SK-N-SH (cell line): ENCODE data around the gene ASIC4. TPM values are rescaled to one million over a fixed set of nuclear protein-coding genes. Genes with fewer than 3 reads are reported as not detected.

Source experiments
- CTCF ChIA-PET: fragments of 300-600, 350-600 bp; formaldehyde crosslinking; extraction: SDS; loops from one replicate; lab custom pipeline; 2021; lab: Yijun Ruan, JAX
- POLR2A ChIA-PET: fragments of 350-600 bp; sonication (Branson Sonifier 250); formaldehyde crosslinking; extraction: SDS; loops from one replicate; lab custom pipeline; 2020; ENCODE audit warnings: antibody characterized with exemption, inconsistent platforms; lab: Yijun Ruan, JAX
- DNase-seq: peaks from one replicate; pipeline ENCODE4 v3.0.0; 2012
- H2AFZ ChIP-seq: fragments of 200-600 bp; sonication (generic); 2 replicates; pipeline ENCODE4 v1.8.1; 2016; ENCODE audit warnings: antibody characterized with exemption, mild to moderate bottlenecking, low read depth
- H3F3A ChIP-seq: fragments of 200-600 bp; sonication (generic); replicated peaks from 2 replicates; pipeline ENCODE3; 2016; ENCODE audit warnings: antibody characterized with exemption, mild to moderate bottlenecking; ENCODE audit not compliant: insufficient read depth
- H3K27ac ChIP-seq, 2 experiments: fragments of 200-500 bp in 1 of 2; fragments of 200-600 bp in 1 of 2; sonication (Bioruptor generic) in 1 of 2; sonication (generic), shearing (Covaris generic) in 1 of 2; 2 replicates each; pipeline versions ENCODE4 v1.5.1 to v1.6.1; 2014 to 2016; ENCODE audit warnings: low read depth in 2 of 2, inconsistent platforms in 1 of 2, low read length in 1 of 2, mild to moderate bottlenecking in 1 of 2, mixed read lengths in 1 of 2
- H3K27me3 ChIP-seq: fragments of 200-600 bp; sonication (generic), shearing (Covaris generic); 2 replicates; pipeline ENCODE4 v1.6.1; 2016; ENCODE audit warnings: mixed run types; ENCODE audit not compliant: insufficient read depth
- H3K36me3 ChIP-seq, 2 experiments: fragments of 200-500 bp in 1 of 2; fragments of 200-600 bp in 1 of 2; sonication (Bioruptor generic) in 1 of 2; sonication (generic) in 1 of 2; replicated peaks in 1 of 2; 2 replicates each; pipeline versions ENCODE3 to v1.5.1; 2014 to 2016; ENCODE audit warnings: low read length in 1 of 2, mild to moderate bottlenecking in 1 of 2; ENCODE audit not compliant: insufficient read depth in 2 of 2, control insufficient read depth in 1 of 2
- H3K4me1 ChIP-seq, 2 experiments: fragments of 200-500 bp in 1 of 2; fragments of 200-600 bp in 1 of 2; sonication (Bioruptor generic) in 1 of 2; sonication (generic), shearing (Covaris generic) in 1 of 2; 2 replicates each; pipeline versions ENCODE4 v1.5.1 to v1.6.1; 2014 to 2016; ENCODE audit warnings: low read depth in 1 of 2, low read length in 1 of 2, mixed run types in 1 of 2; ENCODE audit not compliant: insufficient read depth in 2 of 2, control insufficient read depth in 1 of 2
- H3K4me2 ChIP-seq: fragments of 200-600 bp; sonication (generic), shearing (Covaris generic); 2 replicates; pipeline ENCODE4 v1.6.1; 2017; ENCODE audit warnings: mixed run types
- H3K4me3 ChIP-seq, 2 experiments: fragments of 200-500 bp in 1 of 2; fragments of 200-600 bp in 1 of 2; sonication (Bioruptor generic) in 1 of 2; sonication (generic), shearing (Covaris generic) in 1 of 2; 2 replicates each; pipeline versions ENCODE4 v1.5.1 to v1.8.1; 2014 to 2016; ENCODE audit warnings: low read depth in 2 of 2, inconsistent platforms in 1 of 2, low read length in 1 of 2, mild to moderate bottlenecking in 1 of 2, mixed read lengths in 1 of 2, moderate library complexity in 1 of 2
- H3K79me2 ChIP-seq: fragments of 200-600 bp; sonication (generic); 2 replicates; pipeline ENCODE4 v1.8.1; 2017; ENCODE audit warnings: mild to moderate bottlenecking; ENCODE audit not compliant: insufficient read depth
- H3K9ac ChIP-seq: fragments of 200-600 bp; sonication (generic); 2 replicates; pipeline ENCODE4 v1.6.1; 2017; ENCODE audit warnings: mixed run types
- H3K9me2 ChIP-seq: fragments of 200-600 bp; sonication (generic); 2 replicates; pipeline ENCODE4 v1.6.1; 2017; ENCODE audit warnings: mixed run types
- H3K9me3 ChIP-seq: fragments of 200-600 bp; sonication (generic); 2 replicates; pipeline ENCODE4 v1.6.1; 2017; ENCODE audit warnings: mixed run types, mild to moderate bottlenecking, moderate library complexity
- H4K20me1 ChIP-seq: fragments of 200-600 bp; sonication (generic); 2 replicates; pipeline ENCODE4 v1.6.1; 2017; ENCODE audit warnings: mild to moderate bottlenecking, mixed run types; ENCODE audit not compliant: insufficient read depth
- ELF1 ChIP-seq: IDR thresholded peaks from 2 replicates; pipeline ENCODE4 v1.4.0; 2012
- FOSL2 ChIP-seq: IDR thresholded peaks from 2 replicates; pipeline ENCODE4 v1.4.0; 2012; ENCODE audit warnings: low read depth, mild to moderate bottlenecking, moderate library complexity, borderline replicate concordance
- GATA2 ChIP-seq: sonication (generic); formaldehyde crosslinking; IDR thresholded peaks from 2 replicates; pipeline ENCODE4 v1.5.0; 2020; ENCODE audit warnings: mild to moderate bottlenecking, missing genetic modification reagents
- IRF3 ChIP-seq: fragments of 150-350 bp; IDR thresholded peaks from 2 replicates; pipeline ENCODE4 v1.6.1; 2016; ENCODE audit warnings: mild to moderate bottlenecking, low read depth, low read length
- MEF2A ChIP-seq: IDR thresholded peaks from 2 replicates; pipeline ENCODE4 v1.4.0; 2012; ENCODE audit warnings: low read depth, borderline replicate concordance
- NRF1 ChIP-seq: IDR thresholded peaks from 2 replicates; pipeline ENCODE4 v1.6.1; 2012; ENCODE audit warnings: low read depth, mild to moderate bottlenecking, low read length
- SIN3A ChIP-seq: IDR thresholded peaks from 2 replicates; pipeline ENCODE4 v1.6.1; 2012; ENCODE audit warnings: low read depth, mild to moderate bottlenecking, low read length, moderate library complexity, borderline replicate concordance
- SMC3 ChIP-seq: IDR thresholded peaks from 2 replicates; pipeline ENCODE4 v1.6.1; 2012; ENCODE audit warnings: low read depth, low read length, improper control_type of control experiment
- TAF1 ChIP-seq: IDR thresholded peaks from 2 replicates; pipeline ENCODE4 v1.6.1; 2012; ENCODE audit warnings: low read depth, mild to moderate bottlenecking, low read length, moderate library complexity, borderline replicate concordance
- TCF12 ChIP-seq: IDR thresholded peaks from 2 replicates; pipeline ENCODE4 v1.4.0; 2012
- TEAD4 ChIP-seq: IDR thresholded peaks from 2 replicates; pipeline ENCODE4 v1.4.0; 2012; ENCODE audit warnings: mild to moderate bottlenecking, borderline replicate concordance; ENCODE audit not compliant: insufficient read depth
- WGBS: methylation state at CpG from one replicate; pipeline ENCODE4 v1.1.6; 2017; ENCODE audit warnings: low lambda C conversion rate; 5-methylcytosine and 5-hydroxymethylcytosine counted together
- polyA plus RNA-seq, 3 experiments: library from polyadenylated mRNA; depleted of rRNA; stranded (reverse); fragments of >200 nt; gene quantifications; 2 replicates each; pipeline ENCODE4 v1.2.3, GENCODE V29; 2012

Gene ASIC4
- polyA plus RNA-seq, 1 of the 3 experiments (the other 2 are of a cell fraction): 0.05 TPM

DNA sequence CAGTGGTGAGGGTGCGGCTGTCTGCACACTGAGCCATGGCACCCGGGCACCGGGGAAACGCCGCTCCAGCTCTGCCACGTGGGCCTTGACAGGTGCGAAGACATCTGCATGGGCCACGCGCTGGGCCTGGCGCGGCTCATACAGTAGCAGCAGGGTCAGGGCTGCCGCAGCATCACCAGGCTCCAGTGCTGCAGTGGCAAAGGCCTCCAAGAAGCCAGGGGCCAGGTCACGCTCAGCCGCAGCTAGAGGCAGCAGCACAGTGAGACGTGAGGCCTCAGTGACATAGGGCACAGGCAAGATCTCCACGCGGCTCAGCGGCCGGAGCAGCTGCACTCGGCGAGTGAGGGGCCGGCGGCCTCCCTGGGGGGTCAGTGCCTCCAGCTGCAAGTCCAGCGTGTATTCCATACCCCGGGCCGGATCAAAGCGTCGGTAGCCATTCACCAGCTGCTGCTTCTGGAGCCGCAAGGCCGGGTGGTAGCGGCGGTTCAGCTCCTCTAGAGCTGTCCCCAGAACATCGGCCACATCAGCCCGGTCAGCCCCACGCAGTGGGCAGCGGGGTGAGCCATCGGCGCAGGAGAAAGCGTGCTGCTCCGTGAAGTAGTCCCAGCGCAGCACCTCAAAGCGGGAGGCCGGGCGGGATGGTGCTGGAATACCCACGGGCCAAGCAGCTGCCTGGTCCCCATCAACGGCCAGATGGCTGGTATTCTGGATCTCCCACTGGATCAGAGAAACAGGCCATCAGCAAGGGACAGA, 25.8 kb downstream of the ASIC4 start:
- Histone ChIP-seq H3K9ac (no peak overlapping the region), H3K27me3 (no peaks in the 10 kb centered on the region), H3K4me3 (no peak overlapping the region), H3K79me2 (peaks cover 13% of the 10 kb centered on the region), H3K4me1 (peaks cover 7 to 26% of the 10 kb centered on the region in 2 experiments; a peak in 2 of 4 replicates), H3F3A (peaks cover 6% of the 10 kb centered on the region), H2AFZ (no peak overlapping the region), H3K36me3 (peaks cover 9 to 28% of the 10 kb centered on the region in 2 experiments), H4K20me1 (peaks cover 20% of the 10 kb centered on the region), H3K4me2 (no peak overlapping the region), H3K9me3 (no peaks in the 10 kb centered on the region), H3K9me2 (no peaks in the 10 kb centered on the region), H3K27ac (no peak overlapping the region)
- DNase-seq: no peak
- WGBS: 93% methylated on average over 17 of the region's 46 CpGs
- POLR2A ChIA-PET: interaction anchor here (0.6 to 1.1 kb wide), 3 partner anchors 109 to 333 kb away, joined by 4 to 5 read pairs (median 4); partner anchors contain the start of gene ZFAND2B
- no peak for TF ChIP-seq IRF3
- TF ChIP-seq MEF2A: no peak
- TF ChIP-seq SMC3: no peak
- no peak for TF ChIP-seq TCF12
- no peak for TF ChIP-seq FOSL2
- no peak for TF ChIP-seq ELF1
- no peak for TF ChIP-seq NRF1
- TF ChIP-seq TEAD4: no peak
- TF ChIP-seq TAF1: no peak
- TF ChIP-seq GATA2: no peak
- CTCF ChIA-PET: interaction anchor here (1.0 to 62.1 kb wide), 29 partner anchors 12 to 153 kb away, joined by 3 to 2824 read pairs (median 15); partner anchors contain the start of genes ASIC4, GMPPA, OBSL1 and STK11IP

DNA sequence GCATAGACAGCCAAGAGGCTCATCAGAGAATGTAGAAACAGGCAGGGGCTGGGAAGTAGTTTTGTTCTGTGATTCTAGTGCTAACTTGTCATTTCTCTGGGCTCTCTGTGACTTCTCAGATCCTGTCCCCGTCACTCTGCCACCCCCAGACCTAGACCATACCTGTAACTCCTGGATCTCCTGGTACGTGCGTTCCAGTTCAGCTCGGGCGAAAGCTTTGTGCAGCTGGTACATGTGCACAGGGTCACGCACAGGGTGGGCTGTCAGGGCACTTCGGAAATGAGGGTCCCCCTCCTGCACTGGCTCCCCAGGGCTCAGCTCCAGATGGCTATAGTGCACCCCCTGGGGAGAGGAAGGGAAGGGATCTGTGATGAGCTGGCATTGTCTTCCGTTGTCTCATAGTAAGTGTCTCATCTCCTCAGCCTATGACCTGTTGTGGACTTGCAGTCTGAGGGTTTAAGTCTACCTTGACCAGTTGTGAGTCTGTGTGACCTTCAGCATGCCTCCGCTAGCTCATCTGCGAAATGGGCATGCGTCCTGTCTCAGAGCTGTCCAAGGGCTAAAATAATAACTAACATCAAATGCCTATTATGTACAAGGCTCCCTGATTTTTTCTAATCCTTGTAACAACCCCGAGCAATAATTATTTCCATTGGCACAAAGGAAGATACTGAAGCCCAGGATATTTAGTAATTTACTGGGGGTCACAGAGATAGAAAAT, 26.7 kb downstream of the ASIC4 start:
- 82% methylated on average over 5 of the region's 12 CpGs for WGBS
- Histone ChIP-seq H3F3A (peaks cover 6% of the 10 kb centered on the region), H4K20me1 (peaks cover 20% of the 10 kb centered on the region), H3K27ac (no peak overlapping the region), H3K4me3 (peak overlapping the region in 1 of 2 experiments; percentile 86; a peak in 1 of 4 replicates), H3K9ac (no peak overlapping the region), H2AFZ (no peak overlapping the region), H3K27me3 (no peaks in the 10 kb centered on the region), H3K79me2 (peaks cover 13% of the 10 kb centered on the region), H3K9me3 (no peaks in the 10 kb centered on the region), H3K36me3 (peaks cover 9 to 29% of the 10 kb centered on the region in 2 experiments), H3K4me2 (no peak overlapping the region), H3K4me1 (peaks cover 7 to 30% of the 10 kb centered on the region in 2 experiments; a peak in 2 of 4 replicates), H3K9me2 (no peaks in the 10 kb centered on the region)
- ChIA-PET POLR2A (interaction anchor here (0.6 to 0.9 kb wide), 2 partner anchors 204 to 334 kb away, joined by 4 to 5 read pairs; partner anchors contain the start of gene ZFAND2B), CTCF (interaction anchor here (0.6 to 62.1 kb wide), 54 partner anchors 8 to 287 kb away, joined by 3 to 2824 read pairs (median 5); partner anchors contain the start of genes ASIC4, GMPPA, OBSL1 and STK11IP)
- TF ChIP-seq SIN3A: no peak
- DNase-seq: no peak
